Activated CD4-positive, alpha-beta T cell treated with anti-CD3 and anti-CD28 coated beads, Interleukin-10, Interleukin-2, amounts not matched to agents 100 ng/mL and 50 ng/mL, durations not matched to agents 16 hours and 8 hours (primary cell): ENCODE results near the gene IFT74.
"Not testable (repeated sequence)": the region's sequence is repeated elsewhere in the genome, so short reads cannot be mapped to it uniquely, and the experiment has no call there.

Experiments
- DNase-seq: peaks from one replicate; pipeline ENCODE4 v3.0.0-alpha.2; 2020

The IFT74 gene

DNA sequence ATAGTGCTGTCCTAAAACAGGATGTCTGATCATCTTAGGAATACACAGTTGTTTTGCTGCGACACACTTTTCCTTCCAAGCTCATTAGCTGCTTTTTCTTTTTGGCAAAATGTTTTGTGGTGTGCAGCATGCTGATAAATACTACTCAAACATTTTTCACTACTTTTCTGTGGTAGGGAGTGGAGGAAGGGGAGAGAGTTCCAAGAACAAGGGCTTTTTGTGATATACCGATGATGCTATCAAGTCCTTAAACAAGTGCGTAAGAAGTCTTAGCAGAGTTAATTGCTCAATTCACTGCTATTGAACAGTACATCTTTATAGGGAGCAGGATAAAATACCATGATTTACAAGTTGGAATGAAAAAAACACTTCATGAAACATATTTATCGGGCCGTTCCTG is 129.2 kb downstream of the IFT74 start:
- no peak for DNase-seq

DNA sequence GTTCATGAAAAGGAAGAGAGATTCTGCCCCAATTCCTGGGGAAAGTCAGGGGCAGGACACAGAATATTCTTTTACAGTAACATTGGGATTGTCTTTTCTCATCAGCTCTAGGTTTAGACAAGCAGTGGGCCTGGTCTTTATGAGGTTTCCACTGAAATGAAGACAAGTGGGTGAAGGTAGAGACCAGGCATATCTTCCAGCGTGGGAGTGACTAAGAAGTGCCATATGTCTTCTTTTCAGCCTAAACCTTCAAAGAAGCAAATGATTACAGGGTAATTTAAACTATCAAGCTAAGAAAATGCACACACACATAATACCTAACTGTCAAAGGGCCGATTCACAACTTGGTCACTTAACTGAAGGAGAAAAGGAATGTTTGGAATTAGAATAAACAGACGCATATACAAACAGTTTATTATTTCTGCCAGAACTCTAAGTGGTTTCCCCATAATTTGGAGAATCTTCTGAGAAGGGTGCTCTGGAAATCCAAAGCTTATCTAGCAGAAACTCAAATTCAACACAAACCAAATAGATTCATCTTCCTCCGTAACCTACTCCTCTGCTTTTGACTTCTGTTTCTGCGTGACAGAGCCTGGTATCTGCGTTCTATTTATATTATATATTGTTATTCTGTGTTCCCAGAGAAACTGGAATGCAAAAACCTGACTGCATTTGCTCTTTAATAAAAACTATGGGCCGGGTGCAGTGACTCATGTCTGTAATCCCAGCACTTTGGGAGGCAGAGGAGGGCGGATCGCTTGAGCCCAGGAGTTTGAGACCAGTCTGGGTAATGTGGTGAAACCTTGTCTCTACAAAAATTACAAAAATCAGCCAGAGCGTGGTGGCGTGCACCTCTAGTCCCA is 130.8 kb downstream of the IFT74 start:
- no peak for DNase-seq

DNA sequence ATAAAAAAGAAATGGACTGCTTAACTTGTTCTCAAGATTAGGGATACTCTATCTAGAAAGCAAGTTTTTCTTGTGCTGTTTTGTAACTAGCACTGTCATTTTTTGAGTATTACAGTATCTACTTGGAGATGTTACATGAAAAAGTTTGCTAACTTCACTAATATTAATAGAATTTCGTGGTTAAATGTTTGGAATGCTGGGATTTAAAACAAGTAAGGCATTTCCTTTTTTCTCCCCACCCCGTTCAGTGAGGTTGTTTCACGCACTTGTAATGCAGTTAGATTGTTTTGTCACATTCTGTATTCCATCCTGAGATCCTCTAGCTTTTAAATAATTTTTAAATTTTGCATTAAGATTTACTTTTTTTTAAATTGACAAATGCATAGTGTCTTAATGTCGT is 132.8 kb downstream of the IFT74 start:
- no peak for DNase-seq

DNA sequence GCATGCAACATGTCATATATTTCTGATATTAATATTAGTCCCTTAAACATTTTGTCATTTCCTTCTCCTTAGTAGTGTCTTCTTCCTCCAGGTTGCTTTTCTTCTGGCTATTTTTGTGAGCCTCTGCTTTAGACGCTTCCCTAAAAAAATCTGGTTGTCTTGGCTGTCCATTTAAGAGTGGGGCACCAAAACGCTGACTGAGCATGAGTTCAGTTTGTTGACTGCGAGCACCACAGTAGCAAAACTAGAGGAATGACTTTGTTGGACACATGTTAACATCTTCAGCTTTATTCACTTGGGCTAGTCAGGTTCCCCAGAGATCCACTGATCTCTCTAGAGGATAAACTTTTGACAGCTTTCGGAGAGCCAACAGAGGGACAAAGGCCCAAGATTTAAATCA is 133.5 kb downstream of the IFT74 start:
- DNase-seq, result no peak

GRCh38 chr9:27090231-27090630 is 134.0 kb downstream of the IFT74 start:
- no peak for DNase-seq

DNA sequence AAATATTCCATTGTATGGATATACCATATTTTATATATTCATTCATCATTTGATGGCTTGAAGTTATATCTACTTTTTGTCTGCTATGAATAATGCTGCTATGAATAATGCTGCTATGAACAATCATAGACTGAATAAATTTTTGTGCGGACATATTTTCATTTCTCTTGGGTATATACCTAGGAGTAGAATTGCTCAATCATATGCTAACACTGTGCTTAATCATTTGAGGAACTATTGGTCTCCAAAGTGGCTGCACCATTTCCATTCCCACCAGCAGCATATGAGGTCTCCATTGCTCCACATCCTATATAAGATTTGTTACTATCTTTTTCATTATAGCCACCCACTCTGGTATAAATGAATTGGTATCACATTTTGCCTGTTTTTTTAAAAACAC is 134.5 kb downstream of the IFT74 start:
- DNase-seq, result no peak

DNA sequence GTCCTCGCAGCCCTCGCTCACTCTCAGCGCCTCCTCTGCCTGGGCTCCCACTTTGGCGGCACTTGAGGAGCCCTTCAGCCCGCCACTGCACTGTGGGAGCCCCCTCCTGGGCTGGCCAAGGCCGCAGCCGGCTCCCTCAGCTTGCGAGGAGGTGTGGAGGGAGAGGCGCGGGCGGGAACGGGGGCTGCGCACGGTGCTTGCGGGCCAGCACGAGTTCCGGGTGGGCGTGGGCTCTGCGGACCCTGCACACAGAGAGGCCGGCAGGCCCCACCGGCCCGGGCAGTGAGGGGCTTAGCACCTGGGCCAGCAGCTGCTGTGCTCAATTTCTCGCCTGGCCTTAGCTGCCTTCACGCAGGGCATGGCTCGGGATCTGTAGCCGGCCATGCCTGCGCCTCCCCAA is 136.3 kb downstream of the IFT74 start:
- not testable (repeated sequence) for DNase-seq

- DNase-seq, result not testable (repeated sequence)
Observed at GRCh38 chr9:27093384-27094067, 137.3 kb downstream of the IFT74 start.

DNA sequence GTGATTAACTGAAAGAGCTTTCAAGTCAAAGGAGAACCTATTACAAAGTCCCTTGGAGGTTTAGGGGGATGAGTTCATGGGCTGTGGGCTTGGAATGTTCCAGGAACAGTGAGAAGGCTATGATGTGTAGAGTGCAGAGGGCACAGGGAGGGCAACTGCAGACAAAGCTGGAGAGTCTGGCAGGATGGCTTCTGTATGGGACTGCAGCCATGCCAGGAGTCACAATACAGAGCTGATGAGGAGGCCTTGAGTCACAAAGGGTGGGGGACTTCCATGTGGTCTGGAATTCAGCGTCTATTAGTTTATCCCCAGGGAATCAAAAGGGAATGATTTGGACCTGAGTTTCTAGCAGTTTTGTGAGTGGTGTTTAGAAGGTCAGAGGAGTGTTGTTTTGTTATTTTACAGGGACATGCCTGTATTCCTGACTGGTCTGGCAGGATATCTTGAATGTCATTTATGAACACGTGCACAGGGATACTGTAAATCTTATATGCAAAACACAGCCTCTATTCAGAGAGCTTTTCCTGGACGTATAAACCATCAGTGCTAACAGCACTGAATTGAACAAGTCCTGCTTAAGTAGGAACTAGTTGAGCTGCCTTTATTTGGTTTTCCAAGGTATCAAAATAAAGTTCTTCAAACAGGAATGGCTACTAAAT is 138.6 kb downstream of the IFT74 start:
- DNase-seq, result no peak

DNA sequence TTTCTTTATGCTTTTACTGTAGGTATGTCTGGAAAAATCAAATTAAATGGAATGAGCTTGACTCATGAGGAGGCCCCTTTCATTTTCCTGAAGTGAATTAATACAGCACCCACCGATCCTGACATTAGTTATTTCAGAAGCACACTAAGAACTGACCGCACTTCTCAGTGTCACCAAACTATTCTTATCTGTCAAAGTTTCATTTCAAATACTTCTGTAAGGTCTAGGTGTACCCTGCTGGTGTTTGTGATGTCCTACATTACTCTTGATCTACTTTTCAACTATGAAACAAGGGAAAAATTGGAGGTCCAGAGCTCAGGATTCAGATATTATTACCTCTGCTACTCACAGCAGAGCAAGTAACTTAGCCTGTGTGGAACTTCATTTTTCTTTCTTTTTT is 151.0 kb downstream of the IFT74 start:
- DNase-seq, result no peak

GRCh38 chr9:27108981-27109541 is 152.8 kb downstream of the IFT74 start, which contains the start of gene TEK:
Gene TEK (plus strand): TSS chr9:27109225. CDS start chr9:27109591, 366 bp downstream.
- DNase-seq, result no peak

DNA sequence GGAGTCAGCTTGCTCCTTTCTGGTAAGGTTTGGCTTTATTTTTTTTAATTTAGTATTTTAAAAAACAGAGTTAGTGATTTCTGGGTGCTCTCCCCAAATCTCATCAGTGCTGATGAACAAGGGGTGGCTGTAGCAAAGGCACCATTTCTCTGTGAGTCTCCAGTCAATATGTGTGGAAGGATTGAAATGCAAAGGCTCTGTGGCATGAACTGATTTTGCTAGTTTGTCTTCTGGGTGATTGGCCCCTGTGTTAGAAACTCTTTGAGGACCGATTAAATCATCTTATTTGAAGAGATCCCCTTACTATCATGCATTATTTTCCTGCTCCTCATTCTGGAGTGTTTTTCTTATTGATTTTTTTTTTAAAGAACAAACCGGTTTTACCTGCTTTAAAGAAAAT is 153.4 kb downstream of the IFT74 start:
- DNase-seq, result no peak

DNA sequence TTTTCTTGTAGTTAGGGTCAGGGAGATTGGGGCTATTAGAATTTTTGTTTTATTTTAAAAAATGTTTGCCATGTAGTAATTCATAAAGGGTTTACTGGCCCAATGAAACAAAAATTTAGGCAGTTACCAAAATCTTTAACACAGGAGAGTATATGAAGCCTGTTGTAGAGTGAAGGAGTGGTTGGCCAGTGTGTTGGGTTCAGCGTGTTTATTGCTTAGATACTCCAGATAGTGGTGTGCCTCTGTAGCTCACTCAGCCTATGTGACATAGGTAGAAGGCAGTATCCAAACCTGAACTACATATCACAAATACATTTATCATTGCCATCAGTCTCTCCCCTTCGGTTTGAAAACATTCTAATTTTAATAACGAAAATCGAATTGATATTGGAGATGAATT is 154.0 kb downstream of the IFT74 start:
- DNase-seq, result no peak

GRCh38 chr9:27112235-27112634 is 156.0 kb downstream of the IFT74 start:
- DNase-seq, result no peak
